HG02885 (cell line): ENCODE results near the gene ING1.
"Not testable (repeated sequence)": the region's sequence is repeated elsewhere in the genome, so short reads cannot be mapped to it uniquely, and the experiment has no call there.

ENCODE experiments used
- ATAC-seq: cut with Tn5 transposase; IDR thresholded peaks from one replicate; pipeline ENCODE4 v1.9.1; 2021; ENCODE audit warnings: mild to moderate bottlenecking; ENCODE audit not compliant: unreplicated experiment, poor library complexity

ING1 gene

DNA sequence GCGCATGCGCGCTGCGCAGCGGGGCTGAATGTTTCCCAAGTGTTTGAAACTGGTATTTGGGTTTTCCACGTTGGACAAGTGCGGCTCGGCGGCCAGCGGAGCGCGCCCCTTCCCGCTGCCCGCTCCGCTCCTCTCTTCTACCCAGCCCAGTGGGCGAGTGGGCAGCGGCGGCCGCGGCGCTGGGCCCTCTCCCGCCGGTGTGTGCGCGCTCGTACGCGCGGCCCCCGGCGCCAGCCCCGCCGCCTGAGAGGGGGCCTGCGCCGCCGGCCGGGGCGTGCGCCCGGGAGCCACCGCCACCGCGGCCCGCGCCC, at the start of gene ING1:
ING1 (plus strand) TSS at position 59 of the 311 bp plus-strand sequence. CDS start 450 bp downstream, outside the sequence.
- ATAC-seq, result no peak

GRCh38 chr13:110664041-110664440, 49.5 kb upstream of the ING1 start:
- ATAC-seq, result no peak

DNA sequence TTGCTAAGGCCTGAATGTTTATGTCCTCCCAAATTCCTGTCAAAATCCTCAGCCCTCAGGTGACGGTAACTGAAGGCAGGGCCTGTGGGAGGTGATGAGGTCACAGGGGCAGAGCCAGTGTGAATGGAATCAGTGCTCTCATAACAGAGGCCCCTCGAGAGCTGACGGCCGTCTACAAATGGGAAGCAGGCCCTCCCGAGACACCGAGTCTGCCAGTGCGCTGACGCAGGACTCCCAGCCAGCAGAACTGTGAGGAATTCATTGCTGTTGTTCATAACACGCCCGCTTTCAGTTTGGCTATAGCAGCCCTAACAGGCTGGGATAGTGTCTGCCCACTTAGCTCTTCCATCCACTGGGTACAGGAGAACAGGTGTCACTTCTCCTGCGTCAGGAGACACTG, 48.8 kb upstream of the ING1 start:
- ATAC-seq, result no peak

DNA sequence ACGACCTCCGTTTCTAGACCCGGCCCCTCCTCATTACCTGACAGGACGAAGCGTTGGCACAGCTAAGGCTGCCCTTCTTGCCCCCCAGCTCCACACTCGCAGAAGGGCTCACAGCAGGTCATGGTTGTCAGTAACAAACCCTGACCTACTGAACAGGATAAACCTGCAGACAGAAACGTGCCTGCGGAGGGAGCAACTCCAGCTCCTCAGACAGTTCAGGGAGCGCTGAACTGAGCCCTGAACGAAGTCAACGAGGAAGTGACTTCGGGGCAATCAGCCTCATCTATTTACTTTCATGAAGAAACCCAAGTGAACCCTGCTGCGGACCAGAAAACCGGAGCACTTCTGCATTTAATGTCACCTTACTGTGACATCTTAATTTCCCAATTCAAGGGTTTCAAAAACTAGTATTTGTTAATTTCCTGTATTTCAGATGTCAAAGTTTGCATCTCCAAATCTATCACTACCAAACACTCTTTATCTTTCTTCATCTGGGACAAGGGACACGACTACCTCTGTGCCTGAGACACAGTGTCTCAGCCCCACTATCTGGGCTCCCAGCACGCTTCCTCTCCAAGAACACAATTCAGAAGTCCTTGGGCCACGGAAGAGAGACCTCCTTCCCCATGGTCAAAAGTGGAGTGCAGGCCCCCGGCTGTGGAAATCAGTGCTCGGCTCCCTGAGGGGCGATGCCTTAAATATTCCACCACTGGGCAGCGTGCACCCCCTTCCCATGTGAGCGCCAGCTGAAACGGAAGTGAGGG, 47.8 kb upstream of the ING1 start:
- ATAC-seq, result no peak

- ATAC-seq, result no peak
Measured at GRCh38 chr13:110666255-110666533, 47.3 kb upstream of the ING1 start.

- no peak for ATAC-seq
Measured at GRCh38 chr13:110669036-110669435, 44.5 kb upstream of the ING1 start.

DNA sequence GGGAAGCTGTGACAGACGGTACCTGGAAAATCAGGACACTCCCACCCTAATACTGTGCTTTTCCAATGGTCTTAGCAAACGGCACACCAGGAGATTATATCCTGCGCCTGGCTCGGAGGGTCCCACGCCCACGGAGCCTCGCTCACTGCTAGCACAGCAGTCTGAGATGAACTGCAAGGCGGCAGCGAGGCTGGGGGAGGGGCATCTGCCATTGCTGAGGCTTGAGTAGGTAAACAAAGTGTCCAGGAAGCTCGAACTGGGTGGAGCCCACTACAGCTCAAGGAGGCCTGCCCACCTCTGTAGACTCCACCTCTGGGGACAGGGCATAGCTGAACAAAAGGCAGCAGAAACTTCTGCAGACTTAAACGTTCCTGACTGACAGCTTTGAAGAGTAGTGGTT, 43.7 kb upstream of the ING1 start:
- ATAC-seq, result not testable (repeated sequence)

GRCh38 chr13:110676595-110677587, 36.6 kb upstream of the ING1 start:
- peak; percentile 81 for ATAC-seq

DNA sequence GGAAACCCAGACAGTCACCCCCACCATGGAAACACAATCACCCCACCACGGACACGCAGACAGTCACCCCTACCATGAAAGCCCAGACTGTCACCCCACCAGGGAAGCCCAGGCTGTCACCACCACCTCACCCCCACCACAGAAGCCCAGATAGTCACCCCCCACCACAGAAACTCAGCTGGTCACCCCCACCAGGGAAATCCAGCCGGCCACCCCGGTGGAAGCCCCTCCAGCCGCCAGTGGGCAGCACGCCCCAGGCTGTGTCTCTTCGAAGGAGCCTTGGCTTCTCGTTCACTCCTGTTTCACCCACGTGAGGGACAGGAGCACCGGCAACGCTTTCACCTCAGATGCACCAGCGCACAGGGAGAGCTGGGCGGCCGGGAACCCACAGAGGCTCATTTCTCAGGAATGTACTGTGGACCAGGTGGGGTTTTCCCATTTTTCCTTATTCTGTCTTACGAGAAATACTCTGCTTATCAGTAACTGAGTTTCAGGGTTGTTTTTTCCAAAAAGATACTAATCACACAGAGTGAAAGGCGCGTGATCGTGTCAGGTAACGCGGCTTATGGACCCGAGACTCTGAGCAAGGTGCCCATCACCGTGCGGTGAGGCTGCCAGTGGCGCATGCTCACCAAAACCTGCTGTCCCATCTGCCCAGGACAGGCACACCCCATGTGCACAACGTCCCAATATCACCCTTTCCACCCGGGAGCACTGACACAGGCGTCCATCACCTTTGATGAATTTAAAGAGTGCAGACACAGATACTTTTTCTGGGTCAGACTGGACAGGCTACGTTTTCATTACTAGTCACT, 35.6 kb upstream of the ING1 start:
- ATAC-seq, result no peak

GRCh38 chr13:110680852-110681251, 32.6 kb upstream of the ING1 start:
- no peak for ATAC-seq

GRCh38 chr13:110681868-110682550, 31.5 kb upstream of the ING1 start:
- ATAC-seq, result no peak

- no peak for ATAC-seq
Measured at GRCh38 chr13:110682746-110683145, 30.8 kb upstream of the ING1 start.

- ATAC-seq, result no peak
Measured at GRCh38 chr13:110683203-110683883, 30.2 kb upstream of the ING1 start.

DNA sequence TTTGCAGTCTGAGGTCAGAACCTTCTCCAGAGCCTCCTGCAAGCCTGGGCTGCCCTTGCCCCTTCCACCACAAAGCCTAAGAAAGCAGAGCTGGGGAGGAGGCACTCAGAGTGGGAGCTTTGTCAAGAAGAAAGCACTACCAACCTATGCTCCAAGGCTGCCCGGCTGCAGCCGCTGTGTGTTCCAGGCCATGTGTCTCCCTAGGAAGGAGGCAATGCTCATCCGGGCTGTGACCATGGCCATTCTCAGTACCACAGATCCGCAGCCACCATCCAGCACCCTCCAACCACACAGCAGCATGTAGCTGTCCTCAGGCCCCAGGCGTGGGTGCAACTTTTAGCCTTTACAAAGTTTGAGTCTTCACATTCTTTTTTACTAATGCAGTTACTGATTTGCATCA, 29.6 kb upstream of the ING1 start:
- no peak for ATAC-seq

DNA sequence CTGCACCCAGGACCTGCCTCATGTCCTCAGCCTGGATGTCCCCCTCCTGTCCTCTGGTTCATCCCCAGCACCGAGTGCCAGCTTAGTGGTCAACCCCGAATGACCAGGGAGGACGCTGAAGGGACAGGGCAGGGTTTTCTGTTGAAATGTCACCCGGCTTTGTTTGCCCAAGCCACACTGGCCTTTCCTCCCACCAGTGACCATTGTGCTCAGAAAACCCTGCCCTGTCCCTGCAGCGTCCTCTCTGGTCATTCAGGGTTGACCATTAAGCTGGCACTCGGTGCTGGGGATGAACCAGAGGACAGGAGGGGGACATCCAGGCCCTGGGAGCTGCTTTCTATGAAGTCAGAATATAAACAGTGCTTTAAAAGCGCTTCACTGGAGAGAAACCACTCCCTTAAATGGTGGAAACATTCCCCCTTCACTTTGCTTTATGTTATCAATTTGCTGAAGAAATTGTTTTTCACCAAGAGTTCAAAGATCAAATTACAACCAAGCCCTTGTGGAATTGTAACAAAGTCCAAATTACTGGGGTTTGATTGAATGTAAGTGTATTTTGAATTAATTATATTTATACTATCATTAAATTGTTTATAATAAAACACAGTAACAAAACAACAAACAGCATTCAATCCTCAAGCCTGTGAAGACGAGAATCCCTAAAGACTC, 29.0 kb upstream of the ING1 start:
- ATAC-seq, result no peak

- ATAC-seq, result no peak
Measured at GRCh38 chr13:110685305-110686020, 28.0 kb upstream of the ING1 start.

GRCh38 chr13:110687736-110688135, 25.8 kb upstream of the ING1 start:
- no peak for ATAC-seq

DNA sequence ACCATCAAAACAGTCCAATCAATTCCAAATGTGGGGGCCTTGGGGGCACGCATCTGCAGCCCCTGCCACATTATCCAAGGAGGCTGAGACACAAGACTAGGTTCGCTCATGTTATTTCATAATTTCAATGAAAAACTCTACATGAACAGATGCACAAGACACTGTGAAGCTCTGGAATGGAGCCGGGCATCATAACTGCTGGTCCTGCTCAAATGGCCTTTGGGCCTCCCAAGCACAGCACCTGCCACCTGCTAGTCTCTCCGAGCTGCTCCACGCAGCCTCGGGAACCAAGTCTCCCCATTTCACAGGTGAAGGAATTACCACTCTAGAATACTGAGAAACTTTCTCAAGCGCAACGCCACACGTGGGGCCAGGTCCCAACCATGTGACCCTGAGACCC, 24.5 kb upstream of the ING1 start:
- no peak for ATAC-seq

DNA sequence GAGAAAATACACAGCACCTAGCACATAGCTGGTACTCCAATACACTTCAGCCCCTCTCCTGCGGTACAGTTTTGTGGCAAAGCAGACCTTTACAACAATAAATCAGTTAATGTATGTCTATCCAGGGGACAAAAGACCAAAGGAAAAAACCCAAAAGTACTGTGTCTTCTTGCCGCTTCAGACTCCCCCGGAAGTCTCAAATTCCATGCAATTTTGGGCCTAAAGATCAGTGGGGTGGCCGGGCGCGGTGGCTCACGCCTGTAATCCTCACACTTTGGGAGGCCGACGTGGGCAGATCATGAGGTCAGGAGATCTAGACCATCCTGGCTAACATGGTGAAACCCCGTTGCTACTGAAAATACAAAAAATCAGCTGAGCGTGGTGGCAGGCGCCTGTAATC, 23.8 kb upstream of the ING1 start:
- no peak for ATAC-seq
